HG02763 (cell line): ENCODE data around the gene MMP14.
A peak's percentile ranks its signal among the peaks of the same experiment; 100 is the strongest.
"Not testable (repeated sequence)": the region's sequence is repeated elsewhere in the genome, so short reads cannot be mapped to it uniquely, and the experiment has no call there.

ENCODE experiments used
- ATAC-seq: cut with Tn5 transposase; IDR thresholded peaks from one replicate; pipeline ENCODE4 v1.9.1; 2021; ENCODE audit warnings: mild to moderate bottlenecking, moderate library complexity; ENCODE audit not compliant: unreplicated experiment

The MMP14 gene

GRCh38 chr14:22841311-22841710 is 4.9 kb downstream of the MMP14 start:
- ATAC-seq, result no peak

GRCh38 chr14:22841769-22842168 is 5.4 kb downstream of the MMP14 start:
- ATAC-seq, result no peak

GRCh38 chr14:22842211-22843122 is 6.1 kb downstream of the MMP14 start:
- ATAC-seq, result no peak

GRCh38 chr14:22843123-22843925 is 6.9 kb downstream of the MMP14 start:
- no peak for ATAC-seq

- ATAC-seq, result no peak
These were observed 8.1 kb downstream of the MMP14 start for GRCh38 chr14:22844221-22845102.

GRCh38 chr14:22845103-22845394 is 8.7 kb downstream of the MMP14 start:
- ATAC-seq, result no peak

GRCh38 chr14:22845821-22846625 is 9.6 kb downstream of the MMP14 start:
- no peak for ATAC-seq

- no peak for ATAC-seq
These were observed 10.5 kb downstream of the MMP14 start for GRCh38 chr14:22846811-22847307.

- no peak for ATAC-seq
These were observed 11.4 kb downstream of the MMP14 start for GRCh38 chr14:22847661-22848341.

GRCh38 chr14:22848351-22849164 is 12.2 kb downstream of the MMP14 start:
- no peak for ATAC-seq

GRCh38 chr14:22849212-22849819 is 12.9 kb downstream of the MMP14 start:
- no peak for ATAC-seq

GRCh38 chr14:22850944-22851764 is 14.8 kb downstream of the MMP14 start:
- no peak for ATAC-seq

- not testable (repeated sequence) for ATAC-seq
These were observed 15.8 kb downstream of the MMP14 start for GRCh38 chr14:22852178-22852577.

- peak; percentile 26 for ATAC-seq
These were observed 16.2 kb downstream of the MMP14 start for GRCh38 chr14:22852599-22852939.

- peak; percentile 54 for ATAC-seq
These were observed 16.8 kb downstream of the MMP14 start for GRCh38 chr14:22852940-22853767.

GRCh38 chr14:22854296-22854695 is 17.9 kb downstream of the MMP14 start:
- not testable (repeated sequence) for ATAC-seq
